Measurements from ENCODE around the gene RAB32.

The RAB32 gene

DNA sequence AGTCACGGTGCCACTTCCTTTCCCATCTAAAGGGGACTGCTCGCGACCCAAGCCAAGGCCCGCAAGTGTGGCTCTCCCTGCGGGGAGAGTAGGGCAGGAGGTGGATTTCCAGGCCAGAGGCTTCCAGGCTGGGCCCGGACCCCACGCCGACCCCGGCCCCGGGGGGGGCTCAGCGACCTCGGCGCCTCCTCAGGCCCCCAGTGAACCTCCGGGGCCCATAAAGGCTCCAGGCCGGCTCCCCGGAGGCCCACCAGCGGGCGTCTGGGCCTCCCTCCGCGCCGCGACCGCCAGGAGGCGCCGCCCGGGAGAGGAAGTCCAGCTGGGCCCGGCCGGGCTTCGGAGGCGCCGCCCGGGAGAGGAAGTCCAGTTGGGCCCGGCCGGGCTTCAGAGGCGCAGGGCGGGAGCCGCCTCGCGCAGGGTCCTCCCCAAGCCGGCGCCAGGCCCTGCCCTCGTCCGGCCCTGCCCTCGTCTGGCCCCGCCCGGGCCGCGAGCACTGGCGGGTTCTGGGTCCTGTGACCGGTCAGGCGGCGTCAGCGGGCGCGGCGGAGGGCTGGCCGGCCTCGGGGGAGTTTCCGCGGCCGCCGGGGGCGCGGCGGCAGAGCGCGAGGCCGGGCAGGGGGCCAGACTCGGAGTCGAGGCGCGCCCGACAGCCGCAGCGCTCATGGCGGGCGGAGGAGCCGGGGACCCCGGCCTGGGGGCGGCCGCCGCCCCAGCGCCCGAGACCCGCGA, at the start of gene RAB32:
Gene RAB32, plus strand, starts transcription at position 623 of the 729 bp plus-strand sequence. Its CDS starts 39 bp downstream, at position 662.
- Histone ChIP-seq H3K9me3 (peaks cover 17% of the 10 kb centered on the region), H3K4me1 (no peaks in the 10 kb centered on the region), H3K4me2 (no peak within 1 kb of the TSS), H3K27me3 (no peaks in the 10 kb centered on the region), H3K9ac (no peak within 1 kb of the TSS), H3K27ac (no peak within 1 kb of the TSS), H3K36me3 (no peaks in the 10 kb centered on the region), H4K20me1 (no peaks in the 10 kb centered on the region), H3K4me3 (no peak within 1 kb of the TSS)
- no peak for TF ChIP-seq Cebpa-rat (IDR thresholded peaks at IDR 0.05)

- Histone ChIP-seq H3K27me3 (no peaks in the 10 kb centered on the region), H3K9me3 (no peaks in the 10 kb centered on the region), H3K4me1 (no peaks in the 10 kb centered on the region), H3K36me3 (no peaks in the 10 kb centered on the region), H3K4me2 (no peak overlapping the region), H3K9ac (no peak overlapping the region), H3K4me3 (no peak overlapping the region), H4K20me1 (no peaks in the 10 kb centered on the region), H3K27ac (no peak overlapping the region)
- TF ChIP-seq Cebpa-rat (IDR thresholded peaks at IDR 0.05), result no peak
These were observed 45.3 kb upstream of the RAB32 start for GRCh38 chr6:146498309-146498708.

- Histone ChIP-seq H3K36me3 (no peaks in the 10 kb centered on the region), H3K4me1 (no peaks in the 10 kb centered on the region), H4K20me1 (no peaks in the 10 kb centered on the region), H3K4me2 (no peak overlapping the region), H3K9ac (no peak overlapping the region), H3K9me3 (no peaks in the 10 kb centered on the region), H3K27me3 (no peaks in the 10 kb centered on the region), H3K4me3 (no peak overlapping the region), H3K27ac (no peak overlapping the region)
- TF ChIP-seq Cebpa-rat (IDR thresholded peaks at IDR 0.05), result no peak
These were observed 40.5 kb upstream of the RAB32 start for GRCh38 chr6:146503096-146503495.

- H3K36me3 ChIP-seq, result no peaks in the 10 kb centered on the region
- H3K4me2 ChIP-seq, result no peak overlapping the region
- H3K27ac ChIP-seq, result no peak overlapping the region
- H3K27me3 ChIP-seq, result no peaks in the 10 kb centered on the region
- H3K9ac ChIP-seq, result no peak overlapping the region
- no peaks in the 10 kb centered on the region for H3K4me1 ChIP-seq
- H4K20me1 ChIP-seq, result no peaks in the 10 kb centered on the region
- no peak for TF ChIP-seq Cebpa-rat (IDR thresholded peaks at IDR 0.05)
- no peaks in the 10 kb centered on the region for H3K9me3 ChIP-seq
- no peak overlapping the region for H3K4me3 ChIP-seq
These were observed 28.4 kb upstream of the RAB32 start for GRCh38 chr6:146515212-146515611.

DNA sequence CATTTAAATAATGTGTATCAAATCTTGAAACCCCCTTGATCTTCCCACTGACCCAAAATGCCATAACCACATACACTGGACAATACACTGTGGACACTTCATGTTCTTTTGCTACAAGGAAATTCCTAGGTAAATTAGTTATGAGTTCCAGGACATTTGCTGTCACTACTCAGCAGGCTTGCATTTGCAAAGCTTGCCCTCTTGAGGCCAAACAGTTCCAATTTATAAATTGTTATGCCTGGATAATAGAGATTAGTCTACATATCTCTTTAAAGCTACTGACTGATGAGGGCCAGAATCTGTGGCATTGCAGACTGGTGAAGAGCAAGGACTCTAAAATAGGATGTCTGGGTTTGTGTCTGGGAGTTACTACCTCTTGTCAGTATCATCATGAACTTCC, 17.4 kb upstream of the RAB32 start:
- no peaks in the 10 kb centered on the region for H3K4me1 ChIP-seq
- no peak overlapping the region for H3K4me3 ChIP-seq
- H3K9ac ChIP-seq, result no peak overlapping the region
- H4K20me1 ChIP-seq, result no peaks in the 10 kb centered on the region
- H3K27ac ChIP-seq, result no peak overlapping the region
- no peak overlapping the region for H3K4me2 ChIP-seq
- no peaks in the 10 kb centered on the region for H3K36me3 ChIP-seq
- no peaks in the 10 kb centered on the region for H3K27me3 ChIP-seq
- H3K9me3 ChIP-seq, result peaks cover 15% of the 10 kb centered on the region
- no peak for TF ChIP-seq Cebpa-rat (IDR thresholded peaks at IDR 0.05)

- Histone ChIP-seq H3K27ac (no peak overlapping the region), H3K4me2 (no peak overlapping the region), H3K4me1 (no peaks in the 10 kb centered on the region), H4K20me1 (no peaks in the 10 kb centered on the region), H3K9me3 (no peaks in the 10 kb centered on the region), H3K4me3 (no peak overlapping the region), H3K27me3 (no peaks in the 10 kb centered on the region), H3K9ac (no peak overlapping the region), H3K36me3 (no peaks in the 10 kb centered on the region)
- no peak for TF ChIP-seq Cebpa-rat (IDR thresholded peaks at IDR 0.05)
These were observed 10.9 kb upstream of the RAB32 start for GRCh38 chr6:146532702-146533101.

DNA sequence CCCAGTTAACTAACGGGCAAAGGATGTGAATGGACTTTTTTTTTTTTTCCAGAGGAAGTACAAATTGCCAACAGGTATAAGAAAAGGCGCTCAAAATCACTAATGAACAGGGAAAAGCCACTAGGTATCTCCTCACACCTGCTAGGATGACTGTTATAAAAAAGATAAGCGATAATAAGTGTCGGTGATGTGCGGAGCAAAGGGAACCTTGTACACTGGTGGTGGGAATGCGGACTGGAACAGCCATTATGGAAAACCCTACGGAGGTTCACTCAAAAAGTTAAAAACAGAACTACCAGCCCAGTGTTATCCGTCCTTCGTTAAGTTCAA, 787 bp upstream of the RAB32 start:
- Histone ChIP-seq H3K4me3 (no peak overlapping the region), H3K27ac (no peak overlapping the region), H4K20me1 (no peaks in the 10 kb centered on the region), H3K36me3 (no peaks in the 10 kb centered on the region), H3K4me2 (no peak overlapping the region), H3K4me1 (no peaks in the 10 kb centered on the region), H3K9me3 (peaks cover 17% of the 10 kb centered on the region), H3K27me3 (no peaks in the 10 kb centered on the region), H3K9ac (no peak overlapping the region)
- no peak for TF ChIP-seq Cebpa-rat (IDR thresholded peaks at IDR 0.05)

GRCh38 chr6:146543940-146544615, 445 bp downstream of the RAB32 start:
- no peaks in the 10 kb centered on the region for H3K36me3 ChIP-seq
- no peaks in the 10 kb centered on the region for H4K20me1 ChIP-seq
- no peaks in the 10 kb centered on the region for H3K4me1 ChIP-seq
- TF ChIP-seq Cebpa-rat (IDR thresholded peaks at IDR 0.05), result no peak
- H3K4me2 ChIP-seq, result no peak overlapping the region
- no peak overlapping the region for H3K9ac ChIP-seq
- peaks cover 17% of the 10 kb centered on the region for H3K9me3 ChIP-seq
- H3K4me3 ChIP-seq, result no peak overlapping the region
- no peak overlapping the region for H3K27ac ChIP-seq
- H3K27me3 ChIP-seq, result no peaks in the 10 kb centered on the region

DNA sequence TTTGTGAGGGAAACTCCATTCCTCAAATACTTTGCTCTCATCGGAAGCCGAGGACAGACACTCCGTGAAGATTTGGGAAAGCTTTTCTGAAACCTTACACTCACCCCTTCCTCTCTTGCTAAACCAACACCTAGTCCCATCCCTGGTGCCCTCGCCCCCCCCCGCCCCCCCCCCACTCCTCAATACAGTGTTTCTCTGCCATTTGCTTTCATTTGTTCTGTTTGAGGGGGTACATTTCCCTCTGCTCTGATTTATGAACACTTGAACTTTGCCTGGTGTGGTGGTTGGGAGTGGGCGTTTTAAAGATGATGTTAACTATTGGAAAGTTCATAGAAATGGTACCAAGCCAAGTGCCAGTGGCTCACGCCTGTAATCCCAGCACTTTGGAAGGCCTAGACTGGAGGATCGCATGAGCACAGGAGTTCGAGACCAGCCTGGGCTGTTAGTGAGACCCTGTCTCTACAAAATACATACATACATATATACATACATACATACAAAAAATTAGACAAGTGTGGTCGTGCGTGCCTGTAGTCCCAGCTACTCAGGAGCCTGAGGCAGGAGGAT, 1.1 kb downstream of the RAB32 start:
- no peak for TF ChIP-seq Cebpa-rat (IDR thresholded peaks at IDR 0.05)
- Histone ChIP-seq H3K4me2 (no peak overlapping the region), H3K4me1 (no peaks in the 10 kb centered on the region), H4K20me1 (no peaks in the 10 kb centered on the region), H3K27me3 (no peaks in the 10 kb centered on the region), H3K36me3 (no peaks in the 10 kb centered on the region), H3K27ac (no peak overlapping the region), H3K4me3 (no peak overlapping the region), H3K9me3 (peaks cover 17% of the 10 kb centered on the region), H3K9ac (no peak overlapping the region)

DNA sequence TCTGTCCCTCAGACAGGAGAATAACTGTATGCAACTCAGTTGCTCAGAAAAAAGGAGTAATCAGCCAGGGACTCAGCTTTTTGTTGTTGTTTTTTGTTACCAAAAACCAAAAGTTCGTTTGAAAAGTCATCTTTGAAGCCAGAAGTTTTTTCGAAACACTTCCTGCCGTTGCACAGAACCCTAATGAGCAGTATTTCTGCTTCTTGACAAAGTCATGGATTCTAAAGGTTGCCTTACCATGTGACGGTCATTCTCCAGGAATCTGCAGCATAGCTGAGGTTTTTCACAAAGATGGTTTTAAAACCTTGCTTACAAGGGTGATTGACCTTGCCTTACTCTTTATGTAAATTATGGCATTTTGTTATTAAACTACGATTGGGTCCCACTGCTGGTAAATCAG, 1.9 kb downstream of the RAB32 start:
- H3K27me3 ChIP-seq, result no peaks in the 10 kb centered on the region
- H4K20me1 ChIP-seq, result no peaks in the 10 kb centered on the region
- H3K9me3 ChIP-seq, result peaks cover 17% of the 10 kb centered on the region
- no peak overlapping the region for H3K9ac ChIP-seq
- H3K4me2 ChIP-seq, result no peak overlapping the region
- no peaks in the 10 kb centered on the region for H3K36me3 ChIP-seq
- no peak overlapping the region for H3K4me3 ChIP-seq
- TF ChIP-seq Cebpa-rat (IDR thresholded peaks at IDR 0.05), result no peak
- H3K27ac ChIP-seq, result no peak overlapping the region
- H3K4me1 ChIP-seq, result no peaks in the 10 kb centered on the region
